ENCODE measurements around the gene KLHL25.
"Not testable (repeated sequence)": the region's sequence is repeated elsewhere in the genome, so short reads cannot be mapped to it uniquely, and the experiment has no call there.

Gene KLHL25

DNA sequence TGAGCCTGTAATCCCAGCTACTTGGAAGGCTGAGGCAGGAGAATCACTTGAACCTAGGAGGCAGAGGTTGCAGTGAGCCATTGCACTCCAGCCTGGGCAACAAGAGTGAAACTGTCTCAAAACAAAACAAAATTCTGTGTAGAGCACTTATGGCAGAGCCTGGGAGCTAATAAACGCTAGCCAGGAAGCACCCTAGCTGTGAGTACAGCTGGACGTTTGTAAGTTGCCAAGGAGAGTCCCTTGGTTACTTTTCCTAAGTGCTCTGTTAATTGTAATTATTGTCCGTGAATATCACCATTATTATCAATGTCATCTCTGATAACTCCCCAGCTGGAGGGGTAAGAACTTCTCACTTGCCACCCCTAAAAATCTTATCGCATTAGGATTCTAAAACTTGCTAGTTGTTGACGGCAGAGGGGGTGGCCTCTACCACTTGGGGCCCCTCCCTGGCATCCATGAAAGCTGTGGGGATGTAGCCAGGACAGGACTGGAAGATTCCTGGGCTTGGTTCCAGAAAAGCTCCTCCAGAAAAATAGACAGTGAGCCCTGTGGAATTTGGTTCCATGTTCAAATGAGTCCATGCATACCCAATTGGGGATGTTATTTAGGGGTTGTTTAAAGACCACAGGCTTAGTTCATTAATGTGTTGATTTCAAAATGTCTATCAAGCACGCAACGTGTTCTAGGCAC lies 9.9 kb upstream of the KLHL25 start:
- DNase-seq (ENCODE audit: low read depth in 2 of 3, low spot score in 1 of 3), result no peak

DNA sequence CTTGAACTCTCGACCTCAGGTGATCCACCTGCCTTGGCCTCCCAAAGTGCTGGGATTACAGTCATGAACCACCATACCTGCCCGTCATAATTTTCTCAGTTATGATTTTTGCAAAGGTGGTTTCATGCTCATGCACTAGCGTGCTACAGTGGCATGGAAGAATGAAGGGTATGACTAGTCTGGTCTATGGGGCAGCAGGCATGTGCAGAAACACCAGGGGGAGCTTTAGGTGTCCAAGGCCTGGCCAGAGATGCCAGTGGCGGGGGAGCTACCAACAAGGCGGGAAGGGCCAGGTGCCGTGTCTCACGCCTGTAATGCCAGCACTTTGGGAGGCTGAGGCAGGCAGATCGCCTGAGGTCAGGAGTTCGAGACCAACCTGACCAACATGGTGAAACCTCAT lies 7.9 kb upstream of the KLHL25 start:
- DNase-seq (ENCODE audit: low read depth in 2 of 3, low spot score in 1 of 3), result not testable (repeated sequence)

DNA sequence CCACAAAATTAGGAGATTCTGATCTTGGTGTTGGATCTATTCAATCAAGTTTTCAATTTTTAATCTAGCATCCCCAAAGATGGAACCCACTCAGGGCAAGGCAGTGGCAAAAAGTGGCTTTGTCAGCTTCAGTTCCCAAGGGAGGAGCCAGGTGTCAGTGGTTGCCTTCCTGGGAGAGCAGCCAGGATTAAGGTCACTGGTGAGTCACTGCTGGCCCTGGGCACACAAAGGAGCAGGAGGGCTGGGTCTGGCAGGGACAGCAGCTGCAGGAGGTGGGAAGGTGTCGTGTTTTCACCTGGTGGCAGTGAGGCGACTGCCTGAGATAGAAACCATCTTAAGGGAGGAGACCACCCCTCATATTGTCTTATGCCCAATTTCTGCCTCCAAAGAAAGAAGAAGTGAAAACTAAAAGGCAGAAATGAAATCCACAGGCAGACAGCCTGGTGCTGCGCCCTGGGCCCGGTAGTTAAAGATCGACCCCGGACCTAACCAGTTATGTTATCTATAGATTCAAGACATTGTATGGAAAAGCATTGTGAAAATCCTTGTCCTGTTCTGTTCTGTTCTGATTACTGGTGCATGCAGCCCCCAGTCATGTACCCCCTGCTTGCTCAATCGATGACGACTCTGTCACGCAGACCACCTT lies 5.9 kb upstream of the KLHL25 start:
- DNase-seq (ENCODE audit: low read depth in 2 of 3, low spot score in 1 of 3), result no peak

- DNase-seq (ENCODE audit: low read depth in 2 of 3, low spot score in 1 of 3), result not testable (repeated sequence)
These were observed 1.6 kb upstream of the KLHL25 start for GRCh38 chr15:85796371-85796770.

DNA sequence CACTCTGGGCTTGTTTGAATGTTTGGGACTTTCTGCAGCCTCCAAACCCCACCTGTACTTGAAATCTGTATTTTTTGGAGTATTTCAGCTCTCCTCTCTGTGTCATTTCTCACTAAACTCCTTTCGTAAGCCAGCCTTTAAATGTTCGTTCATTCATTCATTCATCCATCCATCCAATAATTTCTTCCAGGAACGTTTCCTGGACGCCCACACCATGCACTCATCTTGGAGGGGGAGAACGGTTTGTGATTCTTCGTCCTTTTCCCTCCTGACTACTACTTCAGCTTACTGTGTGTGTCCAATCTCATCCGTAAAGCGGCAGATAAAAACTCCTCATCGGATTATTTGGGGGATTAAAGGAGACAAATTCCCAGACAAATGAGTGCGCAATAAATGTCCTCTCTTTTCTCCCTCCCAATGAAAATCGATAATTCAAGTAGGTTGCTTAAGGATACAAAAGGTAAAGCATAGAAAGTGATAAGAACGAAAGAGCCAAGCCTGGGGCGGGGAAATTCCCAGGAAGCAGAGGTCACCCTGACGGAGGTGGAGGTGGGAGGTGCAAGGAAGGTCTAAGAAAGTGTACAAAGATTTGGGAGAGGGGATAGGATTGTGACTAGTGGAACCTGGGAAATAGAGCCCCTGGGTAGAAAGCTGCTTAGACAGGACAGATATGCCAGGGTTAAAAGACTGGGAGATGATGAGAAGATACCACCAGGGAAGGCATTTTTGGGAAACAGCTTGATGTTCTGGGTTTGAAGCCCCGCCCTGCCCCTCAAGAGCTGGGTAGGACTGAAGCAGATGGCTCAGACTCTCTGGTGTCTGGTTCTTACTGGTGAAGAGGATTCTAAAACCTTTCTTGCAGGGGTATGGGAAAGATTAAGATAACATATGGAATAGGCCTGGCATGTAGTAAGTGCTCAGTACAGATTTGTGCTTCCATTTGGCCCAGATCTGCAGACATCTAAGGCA lies 896 bp upstream of the KLHL25 start:
- no peak for DNase-seq (ENCODE audit: low read depth in 2 of 3, low spot score in 1 of 3)

DNA sequence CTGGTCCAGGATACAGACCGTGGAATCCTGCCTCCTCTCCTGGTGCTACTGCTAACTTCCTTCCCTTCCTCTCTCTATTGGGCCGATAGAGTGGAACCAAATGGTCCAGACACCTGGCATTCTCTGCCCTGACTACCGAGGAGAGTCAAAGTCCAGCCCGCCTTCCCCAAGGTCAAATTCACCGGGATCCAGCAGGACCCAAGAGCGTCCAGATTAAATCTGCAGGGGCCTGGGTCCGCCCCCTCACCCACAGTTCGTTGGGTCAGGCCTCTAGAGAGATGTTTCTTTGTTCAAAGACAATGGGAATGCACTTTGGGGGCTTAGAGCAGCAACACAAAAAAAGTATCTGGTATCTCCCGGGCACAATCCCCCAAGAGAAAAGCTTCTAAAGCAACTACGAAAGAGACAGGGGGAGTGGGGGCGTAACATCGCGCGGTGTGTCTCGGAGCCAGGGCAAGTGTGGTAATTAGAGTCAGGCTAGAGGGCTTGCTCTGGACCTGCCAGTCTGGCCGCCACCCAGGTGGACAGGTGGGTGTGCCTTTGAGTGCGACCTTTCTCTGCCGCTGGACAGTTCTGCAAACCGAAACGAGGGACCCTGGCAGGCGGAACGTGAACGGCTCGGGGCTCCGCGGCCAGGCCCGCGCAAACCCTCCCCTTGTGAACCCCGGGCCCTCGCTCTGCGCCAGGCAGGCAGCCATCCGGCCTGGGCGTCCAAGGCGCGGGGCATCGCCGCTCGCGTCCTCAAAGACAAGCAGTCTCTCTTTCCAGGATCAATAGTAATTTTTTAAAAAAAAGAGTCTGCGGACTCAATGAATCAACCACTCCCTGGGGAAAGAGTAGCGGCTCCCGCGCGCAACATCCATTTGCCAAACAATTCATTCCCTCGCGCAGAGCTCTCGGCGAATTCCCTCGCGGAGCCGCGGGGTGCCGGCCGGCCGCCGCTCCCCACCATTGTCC lies 806 bp downstream of the KLHL25 start:
- peak in 2 of 3 donors; percentile 24 to 29 for DNase-seq (ENCODE audit: low read depth in 2 of 3, low spot score in 1 of 3)

DNA sequence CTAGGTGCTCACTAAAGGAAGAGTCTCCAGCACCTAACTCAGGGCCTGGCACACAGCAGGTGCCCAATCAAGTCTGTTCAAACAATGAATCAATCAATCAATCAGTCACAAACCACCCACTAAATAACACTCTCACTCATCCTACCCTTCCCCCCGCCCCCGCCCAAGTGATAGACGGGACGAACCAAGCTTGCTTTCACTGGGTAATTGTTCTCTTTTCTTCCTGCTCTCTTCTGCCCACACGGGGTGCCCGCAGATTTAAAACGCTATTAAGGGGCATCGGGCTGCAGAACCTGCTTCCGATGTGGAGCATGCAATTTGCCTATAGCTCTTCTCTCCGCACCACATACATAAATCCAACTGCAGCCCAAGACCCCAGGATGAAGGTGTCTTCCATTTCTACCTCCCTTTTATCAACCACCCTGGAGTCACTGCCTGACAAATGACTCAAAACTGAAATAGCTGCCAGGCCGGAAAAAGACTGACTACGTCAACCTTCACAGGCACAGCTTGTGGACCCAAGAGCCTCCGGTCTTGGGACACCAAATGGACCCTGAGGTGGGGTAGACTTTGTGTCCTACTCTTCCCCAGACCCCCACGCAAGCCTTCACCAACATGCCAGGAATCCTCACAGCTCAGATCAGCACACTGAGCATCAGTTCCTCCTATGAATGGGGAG lies 1.7 kb downstream of the KLHL25 start:
- DNase-seq (ENCODE audit: low read depth in 2 of 3, low spot score in 1 of 3), result peak in 1 of 3 donors; percentile 34

GRCh38 chr15:85792102-85792731 lies 2.5 kb downstream of the KLHL25 start:
- no peak for DNase-seq (ENCODE audit: low read depth in 2 of 3, low spot score in 1 of 3)

DNA sequence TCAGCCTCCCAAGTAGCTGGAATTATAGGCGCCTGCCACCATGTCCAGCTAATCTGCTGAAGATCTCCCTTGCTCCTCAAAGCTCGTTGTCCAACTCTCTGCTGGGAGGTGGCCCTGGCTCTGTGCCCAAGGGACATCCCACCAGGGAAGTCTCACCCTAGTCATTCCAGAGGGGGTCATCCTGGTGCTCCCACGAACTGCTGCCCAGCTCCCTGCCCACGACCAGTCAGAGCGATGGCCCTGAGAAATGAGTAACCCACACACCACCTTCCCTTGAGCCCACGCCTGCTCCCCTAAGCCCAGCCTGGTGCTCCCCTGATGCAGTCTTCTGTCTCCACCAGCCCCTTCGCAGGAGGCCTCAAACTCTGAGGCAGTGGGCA lies 5.2 kb downstream of the KLHL25 start:
- no peak for DNase-seq (ENCODE audit: low read depth in 2 of 3, low spot score in 1 of 3)

DNA sequence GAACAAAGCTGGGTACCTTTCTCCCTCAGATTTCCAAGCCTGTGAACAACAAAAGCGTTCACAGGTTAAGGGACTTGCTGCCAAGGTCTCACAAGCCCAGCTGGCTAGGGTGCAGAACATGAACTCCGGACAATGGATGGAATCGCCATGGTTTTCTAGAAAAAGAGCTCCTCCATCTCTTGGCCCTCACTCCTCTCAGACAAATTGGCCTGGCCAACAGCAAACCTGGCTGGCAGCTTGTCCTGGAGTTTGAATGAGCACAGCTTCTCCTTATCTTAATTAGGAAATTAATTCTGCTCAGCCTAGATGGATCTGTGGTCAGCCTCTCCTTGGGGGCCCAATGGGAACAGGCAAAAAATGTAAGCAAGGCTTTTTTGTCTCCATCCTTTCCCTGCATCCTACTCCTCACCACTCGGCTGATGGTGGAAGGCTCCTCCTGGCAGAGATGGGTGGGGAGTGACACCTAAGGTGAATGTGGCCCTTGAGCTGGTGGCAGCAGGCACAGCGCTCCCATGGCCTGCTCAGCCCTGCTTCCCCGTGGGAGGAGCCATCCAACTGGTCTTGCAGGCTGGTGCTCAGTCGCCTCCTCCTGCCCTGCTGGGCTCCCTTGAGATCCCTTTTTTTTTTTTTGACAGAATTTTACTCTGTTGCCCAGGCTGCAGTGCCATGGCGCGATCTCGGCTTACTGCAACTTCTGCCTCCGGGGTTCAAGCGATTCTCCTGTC lies 5.8 kb downstream of the KLHL25 start:
- DNase-seq (ENCODE audit: low read depth in 2 of 3, low spot score in 1 of 3), result no peak

- DNase-seq (ENCODE audit: low read depth in 2 of 3, low spot score in 1 of 3), result no peak
These were observed 8.0 kb downstream of the KLHL25 start for GRCh38 chr15:85786781-85787114.

DNA sequence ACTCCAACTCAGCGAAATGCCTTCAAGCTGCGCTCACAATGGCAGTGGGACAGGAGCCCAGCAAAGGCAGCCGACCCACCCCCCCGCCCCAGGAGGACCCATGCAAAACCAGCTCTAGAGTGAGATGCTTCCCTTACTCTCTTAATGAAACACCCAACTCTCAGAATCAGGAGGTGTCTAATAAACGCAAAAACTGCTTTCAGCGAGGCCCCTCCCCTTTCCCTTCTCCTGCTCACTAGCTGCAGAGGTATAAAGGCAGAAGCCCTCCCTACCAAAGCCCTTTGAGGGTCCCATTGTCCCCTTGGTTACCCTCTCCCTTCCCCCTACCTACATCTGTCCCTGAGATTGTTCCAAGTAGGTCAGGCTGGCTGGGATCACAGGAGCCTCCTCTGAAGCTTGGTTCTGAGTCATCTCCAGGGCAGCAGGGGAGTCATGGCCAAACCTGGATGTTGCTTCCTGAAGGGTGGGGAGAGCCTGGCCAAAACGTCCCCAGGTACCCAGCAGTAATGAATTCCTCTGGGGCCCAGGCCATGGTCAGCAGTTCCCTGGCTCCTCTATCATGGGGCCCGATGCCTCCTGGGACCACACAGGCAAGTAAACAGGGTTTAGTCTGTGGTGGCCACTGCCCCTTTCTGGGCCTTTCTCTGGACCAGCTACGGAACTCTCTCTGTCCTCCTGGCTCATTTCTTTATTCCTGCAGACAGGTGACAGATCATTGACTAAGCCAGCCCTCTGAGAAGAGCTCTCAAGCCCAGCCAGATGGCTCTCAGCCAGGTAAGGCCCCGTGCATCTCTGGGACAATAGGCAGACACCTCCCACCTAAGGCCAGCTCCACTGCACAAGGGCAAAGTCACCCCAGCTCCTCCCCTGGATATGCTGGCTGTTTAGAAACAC lies 8.6 kb downstream of the KLHL25 start:
- no peak for DNase-seq (ENCODE audit: low read depth in 2 of 3, low spot score in 1 of 3)

- DNase-seq (ENCODE audit: low read depth in 2 of 3, low spot score in 1 of 3), result no peak
These were observed 12.7 kb downstream of the KLHL25 start for GRCh38 chr15:85782064-85782463.

GRCh38 chr15:85781099-85781498 lies 13.6 kb downstream of the KLHL25 start:
- DNase-seq (ENCODE audit: low read depth in 2 of 3, low spot score in 1 of 3), result no peak

DNA sequence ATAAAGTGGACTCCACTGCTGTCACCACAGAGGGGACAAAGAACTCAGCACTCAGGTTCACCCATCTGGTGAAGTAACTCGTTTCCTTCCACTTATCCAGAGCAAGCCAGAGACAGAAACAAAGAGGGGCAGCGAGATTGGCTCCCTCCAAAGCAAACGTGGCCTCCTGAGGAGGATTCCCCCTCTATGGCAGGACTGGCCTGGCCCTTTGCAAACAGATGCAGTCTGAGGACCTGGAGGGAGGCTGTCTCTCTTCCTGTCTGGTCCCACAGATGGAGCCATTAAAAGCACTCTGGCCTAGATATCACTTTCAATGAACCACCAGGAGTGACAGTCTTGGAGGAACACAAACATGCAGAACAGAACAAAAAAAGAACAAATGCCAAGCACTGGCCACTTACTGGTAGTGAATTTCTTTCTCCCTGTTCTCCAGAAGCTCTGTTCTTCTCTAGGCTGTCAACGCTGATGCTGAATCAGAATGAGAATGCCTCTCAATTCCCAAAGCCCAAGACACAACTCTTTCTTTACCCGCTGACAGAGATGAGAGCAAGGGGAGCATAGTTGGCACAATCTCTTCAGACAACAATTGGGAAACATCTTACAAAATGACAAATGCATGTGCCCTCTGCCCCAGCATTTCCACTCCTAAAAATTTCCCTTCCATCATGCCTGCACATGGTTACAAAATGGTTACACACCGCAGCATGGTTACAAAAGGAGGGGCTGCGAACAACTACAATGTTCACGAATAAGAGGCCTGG lies 14.3 kb downstream of the KLHL25 start:
- DNase-seq (ENCODE audit: low read depth in 2 of 3, low spot score in 1 of 3), result no peak

DNA sequence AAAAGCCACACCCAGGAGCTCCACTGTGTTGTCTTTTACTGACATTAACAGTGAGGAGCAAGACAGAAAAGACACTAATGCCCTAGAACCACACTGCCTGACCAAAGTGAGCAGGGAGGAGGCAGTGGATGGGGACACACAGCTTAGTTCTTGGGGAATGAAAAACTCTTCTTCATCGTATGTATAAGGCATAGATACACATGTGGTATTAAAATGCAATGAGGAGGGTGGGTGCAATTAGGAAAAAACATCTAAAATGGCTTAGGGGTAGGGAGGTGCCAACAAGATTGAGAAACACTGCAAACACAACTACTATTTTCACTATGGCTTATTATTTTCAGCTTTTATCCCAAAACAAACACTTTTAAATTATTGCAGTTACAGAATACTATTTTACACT lies 15.5 kb downstream of the KLHL25 start:
- no peak for DNase-seq (ENCODE audit: low read depth in 2 of 3, low spot score in 1 of 3)

- no peak for DNase-seq (ENCODE audit: low read depth in 2 of 3, low spot score in 1 of 3)
These were observed 16.5 kb downstream of the KLHL25 start for GRCh38 chr15:85778107-85778776.
